Ovary (tissue), 9 donors: Measurements from ENCODE around the gene FOXC2. TPM values are rescaled to one million over a fixed set of nuclear protein-coding genes. Genes with fewer than 3 reads are reported as not detected.

Experiments
- DNase-seq, 5 donors: peaks; one replicate each; pipeline ENCODE4 v3.0.0-alpha.2; 2019 to 2020
- H3K27ac ChIP-seq, 2 donors: fragments of 200-600 bp; one replicate each; pipeline versions ENCODE4 v1.5.1 to v1.8.0; 2019 to 2022
- H3K27me3 ChIP-seq: fragments of 200-600 bp; one replicate; pipeline ENCODE4 v1.8.0; 2022
- H3K36me3 ChIP-seq: fragments of 200-600 bp; sonication (generic); one replicate; pipeline ENCODE4 v1.5.1; 2019
- H3K4me1 ChIP-seq: one replicate; pipeline ENCODE4 v1.8.1; 2013; ENCODE audit warnings: mild to moderate bottlenecking, moderate library complexity; ENCODE audit not compliant: insufficient read depth
- H3K4me3 ChIP-seq: fragments of 200-600 bp; sonication (generic); one replicate; pipeline ENCODE4 v1.5.1; 2017
- H3K9me3 ChIP-seq, 2 donors: fragments of 200-600 bp in 1 of 2; sonication (generic) in 1 of 2; one replicate each; pipeline versions ENCODE4 v1.5.1 to v1.8.1; 2013 to 2019; ENCODE audit warnings: mild to moderate bottlenecking in 1 of 2, moderate library complexity in 1 of 2
- EP300 ChIP-seq: sonication (generic); formaldehyde crosslinking; IDR thresholded peaks from one replicate; pipeline ENCODE4 v1.6.1; 2017; ENCODE audit warnings: antibody characterized with exemption
- POLR2A ChIP-seq: fragments of 450-650 bp; IDR thresholded peaks from one replicate; pipeline ENCODE4 v1.6.1; 2017; ENCODE audit warnings: antibody characterized with exemption, mild to moderate bottlenecking, moderate library complexity
- WGBS, 3 donors: extraction: QIAGEN DNeasy Blood & Tissue Kit in 1 of 3; methylation state at CpG; one replicate each; pipeline versions ENCODE4 v1.1.5 to v1.1.7; 2013 to 2017; 5-methylcytosine and 5-hydroxymethylcytosine counted together
- intact Hi-C, 4 donors: fragments of 100-400 bp; cut with DNase I; formaldehyde crosslinking; loops; one replicate each; pipeline versions ENCODE4 v1.11.0 to v1.15.1; 2022 to 2023
- polyA plus RNA-seq, 2 donors: library from polyadenylated mRNA; stranded (reverse); fragments of 200-250 nt in 1 of 2; fragments of 350-450 nt in 1 of 2; fragmentation: Illumina TruSeq in 1 of 2; extraction: RNeasy Lipid Tissue Mini Kit (QIAGEN cat#74804) in 1 of 2; gene quantifications; one replicate each; pipeline ENCODE4 v1.2.3, GENCODE V29; 2013 to 2014
- total RNA-seq, 7 donors: library from RNA; depleted of rRNA in 2 of 7; stranded (reverse); fragments of >200 nt in 2 of 7; fragmentation: NEBNext Ultra II Directional in 3 of 7; extraction: Animal tissue kit (Norgen Biotek cat#: 25700) in 3 of 7; gene quantifications; one replicate each; pipeline versions ENCODE4 v1.1.0 to v1.2.4, GENCODE V29; 2016 to 2023
- TF ChIP-seq, protein P1 (sequence below), 3 donors: fragments of 450-650 bp in 2 of 3; fragments of 200-600 bp in 1 of 3; IDR thresholded peaks; one replicate each; pipeline versions ENCODE4 v1.5.1 to v1.8.0; 2016 to 2022; ENCODE audit warnings: antibody characterized with exemption in 3 of 3, mild to moderate bottlenecking in 1 of 3
- donor health status: DM: no; HTN: no; CAD: no; lungs with moderate emphysema.
- donor health status: DM: no; HTN: no; CAD: no.
- donor health status: Bipolar disorder and iron deficiency.
- donor health status: DM: yes; HTN: yes; CAD: no.
- donor health status: DM: no; HTN: no; CAD: no.
- donor health status: DM: yes; HTN: yes; CAD: no.

Gene FOXC2
- total and polyA plus RNA-seq, 9 donors = 0.10 to 2.5 (median 0.36) TPM

DNA sequence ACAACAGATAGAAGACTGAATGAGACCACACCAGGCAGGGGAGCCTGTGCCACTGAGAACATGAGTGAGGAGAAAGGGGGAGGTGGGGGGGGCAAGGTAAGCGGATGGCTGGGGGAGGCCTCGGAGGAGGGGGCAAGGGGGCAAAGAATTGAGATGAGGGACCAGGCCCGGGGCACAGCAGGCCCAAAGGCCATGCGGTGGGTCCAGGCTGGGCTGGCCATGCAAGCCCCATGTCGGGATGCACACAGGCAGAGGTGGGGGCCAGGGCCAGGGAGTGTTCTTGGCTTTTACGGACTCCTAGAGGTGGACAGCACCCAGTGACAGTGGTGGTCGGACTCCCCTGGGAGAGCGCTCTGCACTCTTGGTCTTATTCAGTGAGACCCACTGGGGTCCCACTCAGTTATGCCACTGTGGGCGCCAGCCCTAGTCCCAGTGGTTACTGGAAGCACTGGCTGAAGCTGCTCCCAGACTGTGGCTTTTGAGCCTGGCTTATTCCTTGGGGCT is 6.8 kb upstream of the FOXC2 start:
- H3K27me3 ChIP-seq = no peaks in the 10 kb centered on the region
- no peak overlapping the region for H3K4me3 ChIP-seq
- no peaks in the 10 kb centered on the region for H3K36me3 ChIP-seq
- H3K27ac ChIP-seq = no peak overlapping the region
- WGBS, 3 donors = 75 to 87% (median 75%) methylated on average over 9 of the region's 9 CpGs
- no peak for DNase-seq
- H3K4me1 ChIP-seq = peaks cover 4% of the 10 kb centered on the region
- H3K9me3 ChIP-seq = no peaks in the 10 kb centered on the region
- intact Hi-C loops = loop anchor here in 1 of 4 donors (10.0 kb wide), 2 partner anchors 495 to 715 kb away; no protein-coding TSS in a partner anchor
- TF ChIP-seq POLR2A = no peak
- TF ChIP-seq EP300 = no peak
- TF ChIP-seq, protein P1, sequence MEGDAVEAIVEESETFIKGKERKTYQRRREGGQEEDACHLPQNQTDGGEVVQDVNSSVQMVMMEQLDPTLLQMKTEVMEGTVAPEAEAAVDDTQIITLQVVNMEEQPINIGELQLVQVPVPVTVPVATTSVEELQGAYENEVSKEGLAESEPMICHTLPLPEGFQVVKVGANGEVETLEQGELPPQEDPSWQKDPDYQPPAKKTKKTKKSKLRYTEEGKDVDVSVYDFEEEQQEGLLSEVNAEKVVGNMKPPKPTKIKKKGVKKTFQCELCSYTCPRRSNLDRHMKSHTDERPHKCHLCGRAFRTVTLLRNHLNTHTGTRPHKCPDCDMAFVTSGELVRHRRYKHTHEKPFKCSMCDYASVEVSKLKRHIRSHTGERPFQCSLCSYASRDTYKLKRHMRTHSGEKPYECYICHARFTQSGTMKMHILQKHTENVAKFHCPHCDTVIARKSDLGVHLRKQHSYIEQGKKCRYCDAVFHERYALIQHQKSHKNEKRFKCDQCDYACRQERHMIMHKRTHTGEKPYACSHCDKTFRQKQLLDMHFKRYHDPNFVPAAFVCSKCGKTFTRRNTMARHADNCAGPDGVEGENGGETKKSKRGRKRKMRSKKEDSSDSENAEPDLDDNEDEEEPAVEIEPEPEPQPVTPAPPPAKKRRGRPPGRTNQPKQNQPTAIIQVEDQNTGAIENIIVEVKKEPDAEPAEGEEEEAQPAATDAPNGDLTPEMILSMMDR (IDR thresholded peaks at IDR 0.05) = no peak

DNA sequence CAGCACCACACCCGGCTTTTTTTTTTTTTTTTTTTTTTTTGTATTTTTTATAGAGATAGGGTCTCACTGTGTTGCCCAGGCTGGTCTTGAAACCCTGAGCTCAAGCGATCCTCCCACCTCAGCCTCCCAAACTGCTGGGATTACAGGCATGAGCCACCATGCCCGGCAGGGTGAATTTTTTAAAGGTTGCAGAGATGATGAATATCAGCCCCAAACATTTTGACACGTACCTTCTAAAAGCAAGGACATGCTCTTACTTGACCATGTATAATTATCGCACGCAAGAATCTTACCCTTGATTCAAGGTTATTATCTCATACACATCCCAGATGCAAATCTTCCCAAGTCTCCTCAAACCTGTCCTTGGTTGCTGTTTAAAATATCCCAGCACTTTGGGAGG is 4.3 kb upstream of the FOXC2 start:
- Histone ChIP-seq H3K4me3 (no peak overlapping the region), H3K4me1 (peaks cover 4% of the 10 kb centered on the region), H3K27me3 (no peaks in the 10 kb centered on the region), H3K36me3 (no peaks in the 10 kb centered on the region), H3K27ac (no peak overlapping the region), H3K9me3 (no peaks in the 10 kb centered on the region)
- 79 to 88% (median 81%) methylated on average over 6 of the region's 6 CpGs for WGBS, 3 donors
- TF ChIP-seq POLR2A (no peak), EP300 (no peak)
- TF ChIP-seq, protein P1 (IDR thresholded peaks at IDR 0.05) = no peak
- no peak for DNase-seq
- intact Hi-C loops = loop anchor here in 1 of 4 donors (10.0 kb wide), 2 partner anchors 492 to 712 kb away; no protein-coding TSS in a partner anchor

DNA sequence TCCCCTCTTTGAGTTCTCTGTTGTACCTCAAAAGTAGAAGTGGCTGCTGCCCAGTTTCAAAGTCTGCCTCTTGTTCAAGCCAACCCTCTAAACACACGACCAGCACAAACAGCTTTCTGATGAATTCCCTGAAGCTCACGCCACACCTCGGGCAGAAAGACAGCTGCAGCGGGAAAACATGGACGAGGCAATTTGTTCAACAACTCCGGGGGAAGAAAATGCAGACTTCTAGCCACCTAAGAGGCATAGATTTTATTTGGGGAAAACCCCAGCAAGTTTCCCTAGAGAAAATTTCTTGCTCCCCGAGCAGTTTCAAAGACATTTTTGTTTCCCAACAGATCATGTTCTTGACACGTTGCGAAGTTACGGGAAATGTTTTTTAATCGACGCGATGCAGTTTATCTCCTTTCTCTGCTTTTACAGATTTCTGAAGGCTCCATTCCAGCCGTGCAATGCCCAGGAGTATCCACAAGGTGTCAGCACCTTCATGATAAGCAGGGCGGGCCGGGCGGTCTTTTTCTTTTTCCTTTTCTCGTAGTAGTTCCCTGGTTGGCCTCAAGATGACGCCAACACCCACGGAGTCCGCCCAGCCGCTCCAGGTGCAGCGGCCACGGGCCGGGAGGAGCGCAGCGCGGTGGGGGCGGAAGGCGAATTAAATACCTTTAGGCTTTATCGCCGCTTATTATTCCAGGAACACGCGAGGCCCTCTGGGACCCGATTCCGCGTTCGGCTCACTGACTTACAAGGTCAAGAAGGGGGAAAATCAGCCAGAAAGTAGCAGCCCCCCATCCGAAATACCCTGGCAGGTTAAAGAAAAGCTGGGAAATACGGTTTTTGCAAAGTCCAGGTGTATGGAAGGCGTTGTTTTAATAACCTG is 2.9 kb upstream of the FOXC2 start:
- H3K4me3 ChIP-seq = peak overlapping the region; percentile 9
- 1% methylated on average over 41 of the region's 41 CpGs for WGBS, 3 donors
- intact Hi-C loops = loop anchor here in 2 of 4 donors (2.0 to 10.0 kb wide), 3 partner anchors 491 to 715 kb away; no protein-coding TSS in a partner anchor

DNA sequence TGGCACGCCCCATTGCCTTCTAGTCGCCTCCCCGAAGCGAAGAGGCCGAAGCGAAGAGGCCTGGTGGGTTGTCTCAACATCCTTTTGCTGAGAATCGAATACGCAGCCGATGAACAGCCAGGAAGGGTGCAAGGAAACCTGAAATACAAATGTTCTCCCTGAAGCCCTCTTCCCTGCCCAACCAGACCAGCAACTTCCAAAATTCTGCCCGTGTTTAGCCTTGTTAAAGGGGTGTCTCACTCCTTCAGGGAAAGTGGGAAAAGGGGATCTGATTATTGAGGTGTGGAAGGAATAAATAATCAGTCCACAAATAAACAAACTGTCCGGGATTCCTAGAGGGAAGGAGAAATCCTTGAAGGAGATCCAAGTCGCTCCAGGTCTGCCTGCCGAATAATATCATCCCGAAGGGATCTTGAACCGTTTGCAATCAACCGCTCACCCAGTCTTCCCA is 1.4 kb upstream of the FOXC2 start:
- Histone ChIP-seq H3K4me3 (no peak overlapping the region), H3K9me3 (no peaks in the 10 kb centered on the region), H3K27ac (no peak overlapping the region), H3K4me1 (peaks cover 4% of the 10 kb centered on the region), H3K36me3 (no peaks in the 10 kb centered on the region), H3K27me3 (peaks cover 2% of the 10 kb centered on the region)
- WGBS, 3 donors = 47 to 58% (median 53%) methylated on average over 16 of the region's 16 CpGs
- no peak for TF ChIP-seq EP300
- TF ChIP-seq, protein P1 (IDR thresholded peaks at IDR 0.05) = no peak
- DNase-seq = no peak
- intact Hi-C loops = loop anchor here (2.0 to 10.0 kb wide), 5 partner anchors 490 to 714 kb away; no protein-coding TSS in a partner anchor

More for the DNA sequence above, 2.9 kb upstream of the FOXC2 start:
- no peaks in the 10 kb centered on the region for H3K36me3 ChIP-seq
- TF ChIP-seq, protein P1 (IDR thresholded peaks at IDR 0.05) = peak; percentile 98
- TF ChIP-seq POLR2A (no peak), EP300 (no peak)
- no peaks in the 10 kb centered on the region for H3K9me3 ChIP-seq
- H3K27me3 ChIP-seq = no peaks in the 10 kb centered on the region
- peaks cover 4% of the 10 kb centered on the region for H3K4me1 ChIP-seq
- no peak overlapping the region for H3K27ac ChIP-seq
- DNase-seq = peak; percentile 74 to 93 (median 86)
